HG03039 (cell line): Measurements from ENCODE around the gene MDGA2.
"Not testable (repeated sequence)": the region's sequence is repeated elsewhere in the genome, so short reads cannot be mapped to it uniquely, and the experiment has no call there.

Experiments used
- ATAC-seq: cut with Tn5 transposase; IDR thresholded peaks from one replicate; pipeline ENCODE4 v1.9.1; 2021; ENCODE audit warnings: mild to moderate bottlenecking, moderate library complexity; ENCODE audit not compliant: unreplicated experiment

MDGA2 gene

DNA sequence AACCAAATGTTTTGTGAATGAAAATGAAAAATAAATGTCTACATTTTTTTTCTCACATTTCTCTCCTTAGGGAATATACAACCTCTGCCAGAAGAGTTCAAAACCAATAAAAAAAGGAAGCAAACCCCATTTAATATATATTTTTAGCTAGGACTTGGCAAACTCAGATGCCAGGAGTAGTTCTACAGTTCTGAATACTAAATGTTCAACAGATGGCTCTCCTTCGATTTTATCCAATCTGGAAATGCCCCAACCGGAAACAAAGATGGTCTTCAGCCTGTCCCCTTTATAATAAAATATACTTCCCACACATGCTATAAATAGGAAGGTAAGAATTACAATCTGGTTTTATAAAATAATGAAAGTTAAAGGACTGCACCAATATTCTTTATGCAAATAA is 330.4 kb downstream of the MDGA2 start:
- ATAC-seq, result no peak

DNA sequence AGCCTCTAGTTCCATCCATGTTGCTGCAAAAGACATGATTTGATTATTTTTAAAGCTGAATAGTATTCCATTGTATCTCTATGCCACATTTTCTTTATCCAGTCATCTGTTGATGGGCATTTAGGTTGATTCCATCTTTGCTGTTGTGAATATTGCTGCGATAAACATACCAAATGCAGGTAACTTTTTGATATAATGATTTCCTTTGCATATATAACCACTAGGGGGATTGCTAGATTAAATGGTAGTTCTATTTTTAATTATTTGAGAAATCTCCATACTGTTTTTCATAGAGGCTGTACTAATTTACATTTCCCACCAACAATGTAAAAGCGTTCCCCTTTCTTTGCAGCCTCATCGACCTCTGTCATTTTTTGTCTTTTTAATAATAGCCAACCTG is 342.5 kb downstream of the MDGA2 start:
- no peak for ATAC-seq

DNA sequence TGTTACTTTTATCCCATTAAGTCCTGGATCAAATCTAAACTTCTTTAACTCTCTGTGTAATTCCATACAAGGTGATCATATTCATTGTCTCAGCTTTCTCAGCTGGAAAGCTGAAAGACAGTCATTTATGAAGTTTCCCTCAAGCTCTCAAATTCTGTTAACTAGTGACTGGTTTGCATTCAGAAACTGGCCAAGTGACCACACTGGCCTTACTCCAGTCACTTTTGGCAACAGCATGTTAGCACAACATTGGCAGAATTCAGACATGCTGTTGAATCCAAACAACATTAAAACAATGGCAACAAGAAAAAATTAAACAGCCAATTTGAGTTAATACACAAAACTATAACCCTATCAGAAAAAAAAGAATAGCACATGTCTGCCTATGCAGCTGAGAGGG is 343.3 kb downstream of the MDGA2 start:
- no peak for ATAC-seq

DNA sequence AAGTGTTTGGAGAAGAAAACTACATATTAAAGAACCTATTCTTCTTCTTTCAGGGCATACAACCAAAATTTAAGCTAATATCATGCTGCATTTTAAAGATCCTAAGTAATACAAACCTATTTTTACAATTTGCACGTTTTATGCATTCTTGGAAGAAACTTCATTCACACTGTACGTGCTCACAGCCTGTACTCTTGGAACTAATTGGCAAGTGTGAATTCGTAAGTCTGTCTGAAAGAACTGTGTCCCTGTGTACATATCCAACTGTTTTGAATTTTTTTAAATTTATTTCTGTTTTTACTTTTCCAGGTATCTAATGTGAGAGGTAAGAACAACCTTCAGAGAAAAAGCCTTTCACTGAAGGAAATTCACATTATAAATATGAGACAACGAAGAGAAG is 347.0 kb downstream of the MDGA2 start:
- ATAC-seq, result no peak

DNA sequence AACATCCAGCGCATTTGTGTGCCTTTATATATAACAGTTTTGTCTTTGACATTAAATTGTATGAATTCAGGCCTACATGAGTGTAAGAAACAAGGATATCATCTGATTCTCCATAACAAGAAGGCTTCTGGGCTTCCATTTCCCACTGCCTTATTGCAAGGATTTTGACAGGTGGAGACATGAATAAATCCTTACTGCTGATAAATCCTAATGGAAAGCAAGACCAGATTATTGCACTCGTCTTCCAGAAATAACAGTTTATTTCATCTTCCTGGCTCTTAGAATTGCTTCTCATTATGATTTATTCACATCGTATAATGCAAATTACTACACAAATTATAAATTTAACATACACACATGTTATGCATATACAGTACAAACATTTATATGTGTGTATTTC is 348.1 kb downstream of the MDGA2 start:
- ATAC-seq, result no peak

DNA sequence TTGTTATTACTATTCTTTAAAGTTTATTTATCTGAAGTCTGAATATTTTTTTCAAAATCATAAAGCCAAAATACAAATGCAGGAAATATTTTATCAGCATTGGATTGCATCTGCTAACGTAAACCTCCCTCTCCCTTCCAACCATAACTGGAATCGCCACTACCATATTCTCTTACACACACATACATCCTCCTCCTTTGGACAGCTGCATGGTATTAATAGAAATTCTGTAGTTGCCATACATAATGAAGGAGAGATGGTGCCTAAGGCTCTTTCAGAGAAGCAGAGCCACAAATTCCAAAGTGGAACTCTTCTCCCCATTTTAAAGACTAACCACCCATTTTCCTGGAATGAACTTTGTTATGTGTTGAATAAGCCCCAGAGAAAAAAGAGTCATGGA is 352.7 kb downstream of the MDGA2 start:
- ATAC-seq, result no peak

DNA sequence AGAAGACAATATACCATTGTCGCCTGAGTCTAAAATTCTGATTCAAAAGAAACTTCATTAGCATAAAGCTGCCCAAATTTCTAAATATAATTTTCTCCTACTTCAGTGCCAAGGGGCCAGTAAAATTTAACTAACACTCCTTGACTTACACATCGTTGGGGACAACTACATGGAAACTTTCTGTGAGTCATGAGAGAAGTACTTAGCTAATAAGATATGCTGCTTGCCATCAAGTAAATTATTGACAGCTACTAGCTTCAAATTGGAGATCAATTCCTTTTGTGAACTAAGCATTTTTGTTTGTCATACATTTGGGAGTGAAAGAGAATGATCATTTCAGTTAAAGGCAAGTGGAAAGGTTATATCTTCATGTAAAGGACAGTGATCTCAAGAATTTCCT is 373.3 kb downstream of the MDGA2 start:
- no peak for ATAC-seq

DNA sequence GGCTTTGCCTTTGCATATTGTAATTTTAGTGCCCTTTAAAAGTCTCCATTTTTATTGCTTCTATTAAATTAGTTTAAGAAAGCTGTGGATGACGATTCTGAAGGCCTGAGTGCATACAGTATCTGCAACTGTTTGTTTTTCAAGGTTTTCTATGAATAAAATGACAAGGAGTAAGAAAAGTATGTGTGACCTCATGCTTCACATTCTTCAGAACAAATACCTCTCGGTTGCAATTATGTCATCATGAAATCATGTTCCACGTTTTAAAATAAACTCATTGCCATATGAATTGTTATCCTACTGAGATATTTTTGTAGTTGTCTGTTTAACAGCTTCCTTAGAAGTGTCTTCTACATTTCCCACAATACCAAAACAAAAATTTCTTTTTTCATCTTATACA is 374.6 kb downstream of the MDGA2 start:
- ATAC-seq, result no peak

DNA sequence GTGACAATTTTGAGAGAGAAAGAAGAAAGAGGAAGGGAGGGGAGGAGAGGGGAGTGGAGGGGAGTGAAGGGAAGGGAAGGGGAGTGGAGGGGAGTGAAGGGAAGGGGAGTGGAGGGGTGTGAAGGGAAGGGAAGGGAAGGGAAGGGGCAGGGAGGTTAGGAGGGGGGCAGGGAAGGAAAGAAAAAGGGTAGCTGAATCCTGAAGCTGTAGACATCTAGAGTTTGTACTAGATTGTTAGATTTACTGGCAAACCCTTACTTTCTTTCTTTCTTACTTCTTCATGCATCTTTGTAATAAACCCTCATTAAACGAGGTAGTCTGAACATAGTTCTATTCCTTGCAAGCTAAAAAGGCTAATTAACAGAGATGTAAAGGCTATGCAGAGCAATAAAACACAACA is 378.0 kb downstream of the MDGA2 start:
- ATAC-seq, result no peak

DNA sequence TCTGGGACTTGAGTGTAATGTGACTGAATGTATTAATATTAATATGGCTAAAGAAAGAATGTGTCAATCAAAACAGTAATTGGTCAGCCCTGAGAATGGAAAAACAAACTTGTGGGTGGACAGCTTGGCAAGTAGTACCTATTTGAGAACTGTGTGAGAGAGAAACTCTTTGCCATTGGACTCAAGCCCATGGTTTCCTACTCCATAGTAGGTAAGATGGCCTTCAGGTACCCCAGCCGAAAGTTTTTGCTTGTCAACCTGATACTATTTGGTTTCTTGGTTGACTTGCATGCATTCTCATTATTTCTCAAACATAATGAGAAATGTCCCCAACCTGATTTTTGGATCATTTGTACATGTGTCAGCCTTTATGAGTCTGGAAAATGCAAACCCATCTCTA is 391.1 kb downstream of the MDGA2 start:
- no peak for ATAC-seq

DNA sequence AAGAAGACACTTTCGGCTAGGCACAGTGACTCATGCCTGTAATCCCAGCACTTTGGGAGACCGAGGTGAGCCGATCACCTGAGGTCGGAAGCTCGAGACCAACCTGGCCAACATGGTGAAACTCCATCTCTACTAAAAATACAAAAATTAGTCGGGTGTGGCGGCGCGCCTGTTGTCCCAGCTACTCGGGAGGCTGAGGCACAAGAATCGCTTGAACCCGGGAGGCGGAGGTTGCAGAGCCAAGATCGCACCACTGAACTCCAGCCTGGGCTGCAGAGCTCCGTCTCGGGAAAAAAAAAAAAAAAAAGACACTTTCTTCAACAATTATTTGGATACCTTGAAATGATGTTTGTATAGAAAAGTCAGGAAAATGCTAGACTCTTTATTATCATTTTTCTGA is 393.6 kb downstream of the MDGA2 start:
- ATAC-seq, result not testable (repeated sequence)

DNA sequence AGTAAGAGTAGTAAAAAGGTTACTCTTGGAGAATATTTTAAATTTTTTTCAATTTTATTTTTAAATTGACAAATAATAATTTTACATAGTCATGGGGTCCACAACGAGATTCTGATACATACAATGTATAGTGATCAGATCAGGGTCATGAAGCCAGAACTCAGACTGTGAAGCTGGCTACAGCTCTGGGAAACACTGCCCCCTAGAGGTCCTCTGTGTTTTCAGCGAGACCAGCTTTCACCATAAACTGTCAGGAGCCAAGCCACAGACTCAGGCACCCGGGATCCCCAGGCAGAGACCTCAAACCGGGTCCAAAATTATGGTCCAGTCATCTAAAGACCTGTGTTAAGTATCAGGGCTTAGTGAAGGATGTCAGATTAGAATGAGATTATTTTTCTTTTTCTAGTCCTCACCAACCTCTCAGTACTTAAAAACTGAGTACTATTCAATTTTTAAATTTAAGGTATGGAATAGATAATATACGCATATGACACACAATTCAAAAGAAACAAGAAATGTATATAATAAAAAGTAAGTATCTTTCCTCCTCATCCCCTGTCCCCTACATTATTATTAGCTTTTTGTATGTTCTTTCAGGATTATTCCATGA is 397.1 kb downstream of the MDGA2 start:
- ATAC-seq, result peak; percentile 79

DNA sequence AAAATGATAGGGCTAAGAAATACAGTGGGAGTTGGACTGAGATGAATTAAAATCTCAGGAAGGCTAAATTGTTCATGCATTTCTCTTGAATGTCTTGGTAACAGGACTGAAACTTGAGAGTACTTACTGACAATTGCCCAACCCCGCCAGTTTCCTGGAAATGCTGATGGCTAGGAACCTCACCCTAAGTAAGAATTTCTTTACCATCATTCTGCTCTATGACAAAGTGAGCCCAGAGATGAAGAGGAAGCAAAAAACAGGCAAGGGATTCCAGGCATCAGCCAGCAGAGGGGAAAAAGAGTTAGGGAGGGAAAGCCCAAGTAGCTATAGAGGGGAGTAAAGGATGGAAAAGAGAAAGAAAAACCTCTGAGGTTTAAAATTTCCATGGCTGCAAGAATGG is 397.7 kb downstream of the MDGA2 start:
- no peak for ATAC-seq

DNA sequence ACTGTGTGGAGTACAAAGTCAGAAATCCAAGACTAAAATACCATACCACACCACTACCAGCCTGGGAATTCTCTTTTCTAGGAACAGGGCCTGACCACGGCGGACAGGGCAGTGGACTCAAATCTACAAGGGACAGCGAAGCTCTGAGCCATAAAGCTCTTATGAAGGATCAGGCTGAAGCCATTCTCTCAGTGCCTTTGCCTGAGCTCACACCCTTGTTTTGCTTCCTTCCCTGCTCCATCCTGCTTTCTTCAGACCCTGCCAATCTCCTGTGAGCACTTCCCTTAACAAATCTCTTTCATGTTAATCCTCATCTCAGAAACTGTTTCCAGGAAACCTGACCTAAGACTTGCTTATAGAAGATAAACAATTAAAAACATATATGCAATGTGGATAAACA is 398.5 kb downstream of the MDGA2 start:
- ATAC-seq, result no peak

DNA sequence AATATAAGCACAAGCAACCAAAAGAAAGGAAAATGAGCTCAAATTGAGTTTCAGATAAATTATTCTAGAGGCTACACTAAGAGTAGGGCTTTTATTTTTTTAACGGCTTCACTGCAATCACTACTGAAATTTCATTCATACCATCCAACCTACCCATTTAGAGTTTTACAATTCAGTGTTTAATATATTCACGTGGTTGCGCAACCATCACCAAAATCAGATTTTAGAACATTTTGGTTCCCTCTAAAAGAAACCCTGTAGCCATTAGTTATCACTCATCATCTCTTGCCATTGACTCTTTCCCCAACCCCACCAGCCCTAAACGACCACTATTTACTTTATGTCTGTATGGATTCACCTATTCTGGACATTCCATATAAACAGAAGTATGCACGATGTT is 401.5 kb downstream of the MDGA2 start:
- no peak for ATAC-seq

DNA sequence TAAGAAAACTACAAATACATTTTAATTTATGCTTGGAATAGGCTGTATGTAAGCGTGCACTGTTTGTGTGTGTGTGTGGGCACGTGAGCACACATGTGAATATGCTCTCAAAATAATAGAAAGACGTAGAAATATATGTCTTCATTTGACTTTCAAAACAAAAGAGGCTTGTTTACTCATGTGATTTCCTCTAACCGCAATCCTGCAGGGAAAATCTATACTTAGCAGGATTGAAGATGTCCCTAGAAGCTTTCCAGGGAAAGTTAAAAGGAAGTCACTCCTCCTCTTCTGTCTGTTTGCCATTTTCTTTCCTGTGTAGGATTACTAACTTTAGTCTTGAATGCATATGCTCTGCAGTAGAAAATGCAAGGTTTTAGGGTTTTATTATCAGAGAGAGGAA is 404.7 kb downstream of the MDGA2 start:
- ATAC-seq, result no peak

DNA sequence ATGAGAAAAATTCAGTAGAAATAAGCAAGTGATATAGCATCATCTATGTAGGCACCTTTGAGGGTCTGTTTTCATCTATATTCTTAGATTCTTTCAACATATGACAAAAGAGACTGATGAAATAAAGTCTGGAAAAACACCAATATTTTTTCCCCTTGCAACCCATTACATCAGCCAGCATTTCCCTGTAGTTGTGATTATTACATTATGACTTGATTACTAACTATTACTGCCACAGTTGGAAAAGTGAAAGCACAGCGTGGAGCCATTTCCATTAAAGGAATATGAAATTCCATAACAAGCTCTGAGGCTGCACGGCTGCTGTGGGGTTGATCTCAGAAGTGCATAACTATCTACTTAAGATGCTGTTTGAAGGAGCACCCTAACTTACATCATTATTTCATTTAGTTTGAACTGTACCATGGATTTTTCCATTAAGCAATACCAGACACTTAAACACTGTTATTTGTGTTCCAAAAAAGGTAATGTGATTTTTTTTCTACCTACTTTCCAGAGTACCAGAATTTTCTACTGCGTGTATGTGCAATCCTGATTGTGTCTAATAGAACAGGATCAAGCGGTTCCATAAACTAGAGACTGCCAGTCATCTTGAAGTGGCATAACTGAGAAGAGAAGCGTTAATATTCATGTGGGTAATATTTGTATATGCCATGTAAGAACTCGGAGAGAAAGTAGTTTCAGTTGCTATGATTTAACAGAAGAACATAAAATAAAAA is 405.5 kb downstream of the MDGA2 start:
- ATAC-seq, result no peak

DNA sequence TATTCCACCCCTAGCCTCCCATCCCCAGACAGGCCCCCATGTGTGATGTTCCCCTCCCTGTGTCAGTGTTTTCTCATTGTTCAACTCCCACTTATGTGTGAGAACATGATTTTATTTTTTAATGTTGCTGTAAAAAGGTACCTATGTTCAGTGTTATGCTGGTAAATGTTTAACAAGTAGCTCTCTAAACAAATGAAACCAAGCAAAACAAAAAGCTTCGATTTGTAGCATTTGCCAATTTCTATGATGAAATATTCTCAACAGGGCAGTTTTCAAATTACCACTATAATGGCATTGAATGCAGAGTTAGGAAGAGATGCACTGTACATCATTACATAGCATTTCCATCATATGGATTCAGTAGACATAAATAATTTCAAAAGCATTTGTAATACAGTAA is 410.6 kb downstream of the MDGA2 start:
- no peak for ATAC-seq

DNA sequence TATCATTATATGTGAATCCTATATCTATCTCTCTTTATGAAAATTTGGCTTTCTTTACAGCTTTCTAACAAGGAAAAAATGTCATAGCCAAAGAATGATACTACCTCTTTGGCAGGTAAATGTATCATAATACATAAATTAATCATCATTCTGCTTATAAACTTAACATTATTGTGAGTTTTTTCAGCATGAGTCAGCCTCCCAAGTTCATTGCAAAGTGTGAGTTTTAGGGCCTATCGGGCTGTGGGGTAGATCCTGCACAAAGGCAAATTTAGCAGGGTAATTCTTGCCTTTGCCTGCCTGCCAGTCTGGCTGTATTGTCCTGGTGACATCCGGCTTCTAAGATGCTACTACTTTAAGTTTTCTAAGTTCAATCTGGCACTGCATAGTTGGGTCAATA is 412.6 kb downstream of the MDGA2 start:
- no peak for ATAC-seq

DNA sequence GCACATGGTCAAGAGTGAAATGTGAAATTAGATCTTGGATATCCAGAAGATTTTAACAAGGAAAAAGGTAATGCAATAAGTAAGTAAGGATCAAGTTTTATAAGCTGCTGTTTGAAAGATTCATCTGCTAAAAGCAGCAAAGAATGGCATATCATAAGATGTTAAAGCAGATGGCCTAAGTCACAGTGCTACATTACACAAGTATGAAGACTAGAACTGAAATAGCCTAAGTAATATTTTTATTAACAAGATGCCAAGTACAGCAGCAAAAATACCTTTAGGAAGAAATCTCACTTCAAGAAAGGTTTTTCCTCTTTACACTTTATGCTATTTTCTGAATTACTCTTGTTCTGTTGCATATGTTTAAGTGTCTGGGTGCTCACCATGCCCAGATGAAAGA is 414.1 kb downstream of the MDGA2 start:
- no peak for ATAC-seq

DNA sequence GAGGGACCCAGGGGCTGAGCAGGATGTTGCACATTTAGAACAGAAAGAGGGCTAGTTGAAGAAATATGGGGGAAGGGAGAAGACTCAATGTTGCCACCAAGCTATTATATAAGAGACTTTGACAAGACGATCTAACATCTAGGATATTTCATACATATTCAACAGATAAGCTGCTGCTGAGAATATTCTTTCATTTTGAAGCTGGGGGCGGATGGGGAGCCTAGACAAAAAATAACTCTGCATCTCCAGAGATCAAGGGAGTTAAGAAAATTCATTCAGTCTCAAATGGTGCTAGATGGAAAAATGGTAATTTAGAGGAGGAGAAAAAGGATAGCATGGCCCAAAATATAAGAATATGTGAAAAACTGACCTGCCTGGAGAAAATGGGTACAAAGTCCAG is 415.6 kb downstream of the MDGA2 start:
- ATAC-seq, result no peak

DNA sequence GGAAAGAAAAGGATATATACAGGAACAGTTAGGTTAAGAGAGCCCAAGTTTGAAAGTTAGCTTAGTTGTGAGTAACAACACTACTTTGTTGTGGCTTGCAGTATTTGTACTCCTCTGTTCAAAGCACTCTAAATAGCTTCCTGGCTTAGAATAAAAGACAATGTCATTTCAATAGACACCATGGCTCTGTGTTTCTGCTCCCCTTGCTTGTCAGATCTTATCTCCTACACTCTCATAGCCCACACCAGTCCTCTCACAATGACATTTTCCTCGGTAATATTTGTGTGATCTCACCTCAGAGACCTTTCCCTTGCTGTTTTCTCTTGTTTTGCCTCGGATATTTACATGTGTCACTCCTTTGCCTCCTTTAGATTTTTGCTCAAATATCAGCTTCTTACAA is 418.4 kb downstream of the MDGA2 start:
- ATAC-seq, result no peak

DNA sequence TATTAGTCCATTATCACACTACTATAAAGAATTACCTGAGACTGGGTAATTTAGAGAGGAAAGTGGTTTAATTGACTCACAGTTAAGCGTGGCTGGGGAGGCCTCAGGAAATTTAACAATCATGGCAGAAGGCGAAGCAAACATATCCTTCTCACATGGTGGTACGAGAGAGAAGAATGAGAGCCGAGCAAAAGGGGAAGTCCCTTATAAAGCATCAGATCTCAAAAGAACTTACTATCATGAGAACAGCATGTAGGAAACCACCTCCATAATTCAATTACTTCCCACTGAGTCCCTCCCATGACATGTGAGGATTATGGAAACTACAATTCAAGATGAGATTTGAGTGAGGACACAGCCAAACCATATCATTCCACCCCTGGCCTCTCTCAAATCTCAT is 422.6 kb downstream of the MDGA2 start:
- ATAC-seq, result no peak
